ENCODE measurements around the gene STAP1.

- TF ChIP-seq TCF12 (IDR thresholded peaks at IDR 0.05; ENCODE audit: low read depth) = no peak
- no peak for TF ChIP-seq CREB1 (IDR thresholded peaks at IDR 0.05; ENCODE audit: low read depth)
- TF ChIP-seq FOXM1 (IDR thresholded peaks at IDR 0.05; ENCODE audit: borderline replicate concordance, low read depth) = no peak
- no peak for TF ChIP-seq MAX (IDR thresholded peaks at IDR 0.05)
- TF ChIP-seq RAD21 (IDR thresholded peaks at IDR 0.05; ENCODE audit: low read depth) = no peak
- TF ChIP-seq EGR1 (IDR thresholded peaks at IDR 0.05) = no peak
- TF ChIP-seq TEAD4 (IDR thresholded peaks at IDR 0.05) = no peak
- no peak for TF ChIP-seq CEBPB (IDR thresholded peaks at IDR 0.05)
- TF ChIP-seq TAF1 (IDR thresholded peaks at IDR 0.05; ENCODE audit: low read depth) = no peak
These were observed 76.2 kb downstream of the STAP1 start for GRCh38 chr4:67634741-67635140.

All from Ishikawa (cell line).